Transverse colon (tissue), 4 donors: Measurements from ENCODE around the gene PTPRE.

Experiments
- POLR2A ChIP-seq: fragments of 450-650 bp; IDR thresholded peaks from one replicate; pipeline ENCODE4 v1.6.1; 2016; ENCODE audit warnings: antibody characterized with exemption, mild to moderate bottlenecking, moderate library complexity
- POLR2AphosphoS5 ChIP-seq, 3 donors: sonication (generic); formaldehyde crosslinking; IDR thresholded peaks; one replicate each; pipeline ENCODE4 v1.6.1; 2016; ENCODE audit warnings: antibody characterized with exemption in 3 of 3
- TF ChIP-seq, protein P1 (sequence below), 5 experiments: fragments of 200-600 bp in 3 of 5; fragments of 450-650 bp in 2 of 5; sonication (generic) in 3 of 5; IDR thresholded peaks; 1 replicate in 2 of 5; 2 replicates in 3 of 5; pipeline ENCODE4 v1.5.1; 2016 to 2017; ENCODE audit warnings: antibody characterized with exemption in 5 of 5, inconsistent platforms in 3 of 5, mild to moderate bottlenecking in 2 of 5, moderate library complexity in 1 of 5

GRCh38 chr10:128056303-128057050 lies 149.6 kb downstream of the PTPRE start:
- TF ChIP-seq POLR2A (no peak), POLR2AphosphoS5 (IDR thresholded peaks at IDR 0.05) (no peak)
- TF ChIP-seq, protein P1, sequence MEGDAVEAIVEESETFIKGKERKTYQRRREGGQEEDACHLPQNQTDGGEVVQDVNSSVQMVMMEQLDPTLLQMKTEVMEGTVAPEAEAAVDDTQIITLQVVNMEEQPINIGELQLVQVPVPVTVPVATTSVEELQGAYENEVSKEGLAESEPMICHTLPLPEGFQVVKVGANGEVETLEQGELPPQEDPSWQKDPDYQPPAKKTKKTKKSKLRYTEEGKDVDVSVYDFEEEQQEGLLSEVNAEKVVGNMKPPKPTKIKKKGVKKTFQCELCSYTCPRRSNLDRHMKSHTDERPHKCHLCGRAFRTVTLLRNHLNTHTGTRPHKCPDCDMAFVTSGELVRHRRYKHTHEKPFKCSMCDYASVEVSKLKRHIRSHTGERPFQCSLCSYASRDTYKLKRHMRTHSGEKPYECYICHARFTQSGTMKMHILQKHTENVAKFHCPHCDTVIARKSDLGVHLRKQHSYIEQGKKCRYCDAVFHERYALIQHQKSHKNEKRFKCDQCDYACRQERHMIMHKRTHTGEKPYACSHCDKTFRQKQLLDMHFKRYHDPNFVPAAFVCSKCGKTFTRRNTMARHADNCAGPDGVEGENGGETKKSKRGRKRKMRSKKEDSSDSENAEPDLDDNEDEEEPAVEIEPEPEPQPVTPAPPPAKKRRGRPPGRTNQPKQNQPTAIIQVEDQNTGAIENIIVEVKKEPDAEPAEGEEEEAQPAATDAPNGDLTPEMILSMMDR (IDR thresholded peaks at IDR 0.05) = no peak
